HG02610 (cell line): Measurements from ENCODE around the gene LSR.

ENCODE experiments used
- ATAC-seq: cut with Tn5 transposase; IDR thresholded peaks from one replicate; pipeline ENCODE4 v1.9.1; 2021; ENCODE audit warnings: mild to moderate bottlenecking, moderate library complexity; ENCODE audit not compliant: unreplicated experiment

The LSR gene

GRCh38 chr19:35248310-35249145 is at the start of gene LSR:
TSS of gene LSR (plus strand) at chr19:35249002. CDS start at chr19:35249023, 21 bp downstream.
- ATAC-seq, result peak; percentile 76

GRCh38 chr19:35199481-35199880 is 49.3 kb upstream of the LSR start:
- no peak for ATAC-seq

- ATAC-seq, result no peak
Measured at GRCh38 chr19:35202722-35203688, 45.8 kb upstream of the LSR start.

- ATAC-seq, result peak; percentile 80
Measured at GRCh38 chr19:35204799-35205732, 43.7 kb upstream of the LSR start.

GRCh38 chr19:35205733-35206323 is 43.0 kb upstream of the LSR start:
- ATAC-seq, result no peak

- peak; percentile 39 for ATAC-seq
Measured at GRCh38 chr19:35206379-35206778, 42.4 kb upstream of the LSR start.

- no peak for ATAC-seq
Measured at GRCh38 chr19:35206855-35207254, 41.9 kb upstream of the LSR start.

- ATAC-seq, result no peak
Measured at GRCh38 chr19:35207391-35207871, 41.4 kb upstream of the LSR start.

- no peak for ATAC-seq
Measured at GRCh38 chr19:35208121-35208520, 40.7 kb upstream of the LSR start.

- no peak for ATAC-seq
Measured at GRCh38 chr19:35209646-35210045, 39.2 kb upstream of the LSR start.

GRCh38 chr19:35211545-35212230 is 37.1 kb upstream of the LSR start:
- no peak for ATAC-seq

GRCh38 chr19:35212241-35212640 is 36.6 kb upstream of the LSR start:
- no peak for ATAC-seq

- ATAC-seq, result no peak
Measured at GRCh38 chr19:35213663-35214632, 34.9 kb upstream of the LSR start.

GRCh38 chr19:35214766-35215422 is 33.9 kb upstream of the LSR start:
- no peak for ATAC-seq

- no peak for ATAC-seq
Measured at GRCh38 chr19:35216016-35216832, 32.6 kb upstream of the LSR start.

- ATAC-seq, result no peak
Measured at GRCh38 chr19:35216833-35217648, 31.8 kb upstream of the LSR start.
